Endothelial cell of umbilical vein (primary cell): Measurements from ENCODE around the gene ATP6V0A4. TPM values are rescaled to one million over a fixed set of nuclear protein-coding genes. Genes with fewer than 3 reads are reported as not detected.

Experiments used
- BruUV-seq: library from RNA; stranded (reverse); fragments of 400-500 nt; replicated peaks from 2 replicates; lab custom pipeline; 2021; lab: Mats Ljungman, UMichigan
- CTCF ChIA-PET: fragments of 300-600, 350-600 bp; sonication (Branson Sonifier 250); formaldehyde crosslinking; loops from one replicate; lab custom pipeline; 2021; ENCODE audit warnings: antibody characterized with exemption, inconsistent platforms; lab: Charles Lee
- POLR2A ChIA-PET: fragments of 300-600, 350-600 bp; sonication (Branson Sonifier 250); formaldehyde crosslinking; loops from one replicate; lab custom pipeline; 2021; ENCODE audit warnings: antibody characterized with exemption, inconsistent platforms; lab: Charles Lee
- DNase-seq: peaks from one replicate; pipeline ENCODE4 v3.0.0-alpha.2; 2011; ENCODE audit warnings: low read depth, low spot score
- FAIRE-seq: peaks from 2 replicates; lab custom pipeline; 2011; peaks lifted over from hg19 to GRCh38; lab: Jason Lieb, UNC
- H2AFZ ChIP-seq: 2 replicates; pipeline ENCODE4 v1.6.0; 2012; ENCODE audit warnings: low read depth, low read length, control low read depth, inconsistent platforms
- H3K27ac ChIP-seq: 2 replicates; pipeline ENCODE4 v1.5.1; 2011; ENCODE audit warnings: low read depth, mild to moderate bottlenecking, control low read depth, low read length, moderate library complexity; ENCODE audit not compliant: insufficient read depth
- H3K27me3 ChIP-seq, 2 experiments: 2 replicates each; pipeline versions ENCODE4 v1.6.0 to v1.6.1; 2011; ENCODE audit warnings: low read length in 2 of 2, mixed read lengths in 1 of 2; ENCODE audit not compliant: control insufficient read depth in 2 of 2, insufficient read depth in 2 of 2
- H3K36me3 ChIP-seq, 2 experiments: 2 replicates in 1 of 2; 3 replicates in 1 of 2; pipeline ENCODE4 v1.5.1; 2011; ENCODE audit warnings: low read length in 2 of 2, mild to moderate bottlenecking in 1 of 2, moderate library complexity in 1 of 2; ENCODE audit not compliant: control insufficient read depth in 2 of 2, insufficient read depth in 2 of 2; ENCODE audit errors: extremely low read depth in 1 of 2
- H3K4me1 ChIP-seq: 3 replicates; pipeline ENCODE4 v1.5.1; 2011; ENCODE audit warnings: mild to moderate bottlenecking, low read length; ENCODE audit not compliant: control insufficient read depth, insufficient read depth; ENCODE audit errors: extremely low read depth
- H3K4me2 ChIP-seq: 2 replicates; pipeline ENCODE4 v1.6.1; 2011; ENCODE audit warnings: low read length, control low read depth, mixed read lengths; ENCODE audit not compliant: insufficient read depth
- H3K4me3 ChIP-seq, 3 experiments: fragments of 200-600 bp in 1 of 3; sonication (generic), shearing (Covaris generic) in 1 of 3; replicated peaks in 1 of 3; 2 replicates each; pipeline ENCODE4 v1.5.1; 2011 to 2016; ENCODE audit warnings: control low read depth in 3 of 3, low read length in 3 of 3, mild to moderate bottlenecking in 2 of 3, inconsistent platforms in 1 of 3, low read depth in 1 of 3, moderate library complexity in 1 of 3; ENCODE audit not compliant: insufficient read depth in 1 of 3
- H3K79me2 ChIP-seq: 2 replicates; pipeline ENCODE4 v1.6.0; 2012; ENCODE audit warnings: low read length, inconsistent platforms; ENCODE audit not compliant: control insufficient read depth, insufficient read depth
- H3K9ac ChIP-seq: replicated peaks from 2 replicates; pipeline ENCODE3; 2011; ENCODE audit warnings: low read length, control low read depth; ENCODE audit not compliant: insufficient read depth; ENCODE audit errors: extremely low read depth
- H3K9me1 ChIP-seq: replicated peaks from 3 replicates; pipeline ENCODE4 v1.6.0; 2011; ENCODE audit warnings: mild to moderate bottlenecking, low read length; ENCODE audit not compliant: control insufficient read depth, insufficient read depth; ENCODE audit errors: extremely low read depth
- H3K9me3 ChIP-seq: replicated peaks from 2 replicates; pipeline ENCODE4 v1.5.1; 2012; ENCODE audit warnings: low read length, inconsistent platforms; ENCODE audit not compliant: control insufficient read depth, insufficient read depth
- H4K20me1 ChIP-seq: replicated peaks from 2 replicates; pipeline ENCODE3; 2011; ENCODE audit warnings: mild to moderate bottlenecking, low read length; ENCODE audit not compliant: control insufficient read depth, insufficient read depth; ENCODE audit errors: extremely low read depth
- CTCF ChIP-seq, 2 donors: IDR thresholded peaks; 1 replicate in 1 of 2; 2 replicates in 1 of 2; pipeline ENCODE4 v1.5.1; 2011; ENCODE audit warnings: low read length in 2 of 2, mild to moderate bottlenecking in 2 of 2, moderate library complexity in 2 of 2, control low read depth in 1 of 2, inconsistent platforms in 1 of 2, low read depth in 1 of 2; ENCODE audit not compliant: insufficient read depth in 1 of 2; ENCODE audit errors: extremely low read depth in 1 of 2
- EZH2 ChIP-seq: IDR thresholded peaks from 2 replicates; pipeline ENCODE4 v1.6.1; 2012; ENCODE audit warnings: borderline replicate concordance, low read depth, mild to moderate bottlenecking, moderate library complexity, low read length, inconsistent platforms; ENCODE audit not compliant: severe bottlenecking
- FOS ChIP-seq: IDR thresholded peaks from 2 replicates; pipeline ENCODE4 v1.6.1; 2011; ENCODE audit warnings: mild to moderate bottlenecking, low read length, moderate library complexity, borderline replicate concordance; ENCODE audit not compliant: insufficient read depth
- GATA2 ChIP-seq: IDR thresholded peaks from 2 replicates; pipeline ENCODE4 v1.7.0; 2011; ENCODE audit warnings: low read depth, mild to moderate bottlenecking, moderate library complexity, mixed read lengths, low read length; ENCODE audit not compliant: insufficient read length, insufficient read depth
- JUN ChIP-seq: IDR thresholded peaks from 2 replicates; pipeline ENCODE4 v1.6.1; 2011; ENCODE audit warnings: borderline replicate concordance, low read depth; ENCODE audit not compliant: insufficient read length, insufficient read depth
- MAX ChIP-seq: IDR thresholded peaks from 2 replicates; pipeline ENCODE4 v1.6.1; 2011; ENCODE audit not compliant: insufficient read depth, insufficient read length
- MYC ChIP-seq: IDR thresholded peaks from one replicate; pipeline ENCODE4 v1.6.1; 2011; ENCODE audit warnings: mild to moderate bottlenecking, low read depth, low read length
- POLR2A ChIP-seq: IDR thresholded peaks from 2 replicates; pipeline ENCODE4 v1.6.1; 2012; ENCODE audit warnings: low read depth, mild to moderate bottlenecking, control low read depth, low read length
- POLR2AphosphoS5 ChIP-seq: IDR thresholded peaks from 2 replicates; pipeline ENCODE4 v1.6.1; 2012; ENCODE audit warnings: low read depth, mild to moderate bottlenecking, control low read depth, low read length, moderate library complexity; ENCODE audit not compliant: insufficient read depth
- dilution Hi-C: fragments of 300-500 bp; cut with MboI; formaldehyde crosslinking; loops from one replicate; pipeline ENCODE4 v1.15.0; 2019; ENCODE audit warnings: low sequenced_read_pairs; ENCODE audit not compliant: extremely low pct_ligation_motif_present
- intact Hi-C: fragments of 100-400 bp; cut with micrococcal nuclease; formaldehyde crosslinking; loops from one replicate; pipeline ENCODE4 v1.10.0; 2022
- polyA plus RNA-seq, 4 experiments: library from polyadenylated mRNA; depleted of rRNA in 3 of 4; stranded (reverse) in 3 of 4; unstranded in 1 of 4; fragments of >200 nt; gene quantifications; 2 replicates each; pipeline versions ENCODE4 v1.2.1 to v1.2.3, GENCODE V29; 2011 to 2012; ENCODE audit warnings: missing spikeins in 1 of 4
- total RNA-seq: library from RNA; stranded (reverse); gene quantifications from 2 replicates; pipeline ENCODE4 v1.2.3, GENCODE V29; 2021

ATP6V0A4 gene
- total and polyA plus RNA-seq, 2 donors (not counting 3 experiments of a cell fraction or from before 2014, with no cell fraction given), result 0.07 to 0.24 TPM

GRCh38 chr7:138833596-138833995, 35.6 kb upstream of the ATP6V0A4 start:
- no peaks in the 10 kb centered on the region for H3K9me3 ChIP-seq
- POLR2A ChIA-PET, result no interaction called here
- H3K4me1 ChIP-seq, result peaks cover 10% of the 10 kb centered on the region
- no peaks in the 10 kb centered on the region for H4K20me1 ChIP-seq
- peaks cover 0 to 2% of the 10 kb centered on the region in 2 experiments for H3K36me3 ChIP-seq
- no peaks in the 10 kb centered on the region for H3K79me2 ChIP-seq
- CTCF ChIA-PET, result interaction anchor here (1.1 kb wide), 1 partner anchor 10 kb away, joined by 4 read pairs; no protein-coding TSS in a partner anchor
- H3K4me2 ChIP-seq, result no peak overlapping the region
- FAIRE-seq (no peak), DNase-seq (no peak)
- no peak for TF ChIP-seq CTCF (IDR thresholded peaks at IDR 0.05; ENCODE audit: extremely low read depth in 1 of 2, insufficient read depth in 1 of 2, low read depth in 1 of 2, low read length in 2 of 2)
- TF ChIP-seq FOS, result no peak
- TF ChIP-seq JUN, result no peak
- TF ChIP-seq POLR2A, result no peak
- no peak for TF ChIP-seq MYC
- TF ChIP-seq GATA2, result no peak
- BruUV-seq, result no TSS peak
- no peaks in the 10 kb centered on the region for H3K27me3 ChIP-seq
- intact Hi-C loops, result no loop called here
- H3K9me1 ChIP-seq, result no peaks in the 10 kb centered on the region
- no peak overlapping the region for H2AFZ ChIP-seq
- dilution Hi-C loops, result no loop called here
- H3K27ac ChIP-seq, result no peak overlapping the region
- H3K4me3 ChIP-seq, result no peak overlapping the region
- no peak overlapping the region for H3K9ac ChIP-seq

- Histone ChIP-seq H3K27ac (no peak overlapping the region), H4K20me1 (no peaks in the 10 kb centered on the region), H3K9ac (no peak overlapping the region), H3K27me3 (no peaks in the 10 kb centered on the region), H3K9me1 (no peaks in the 10 kb centered on the region), H2AFZ (no peak overlapping the region), H3K4me3 (no peak overlapping the region), H3K9me3 (no peaks in the 10 kb centered on the region), H3K79me2 (no peaks in the 10 kb centered on the region), H3K4me2 (no peak overlapping the region), H3K36me3 (peaks cover 0 to 2% of the 10 kb centered on the region in 2 experiments), H3K4me1 (peaks cover 8% of the 10 kb centered on the region)
- CTCF ChIA-PET, result no interaction called here
- POLR2A ChIA-PET, result no interaction called here
- FAIRE-seq (no peak), DNase-seq (no peak)
- no TSS peak for BruUV-seq
- dilution Hi-C loops, result no loop called here
- intact Hi-C loops, result no loop called here
- TF ChIP-seq JUN, result no peak
- TF ChIP-seq GATA2, result no peak
- TF ChIP-seq MAX, result no peak
- no peak for TF ChIP-seq EZH2
- TF ChIP-seq FOS, result no peak
- no peak for TF ChIP-seq POLR2A
- no peak for TF ChIP-seq CTCF (IDR thresholded peaks at IDR 0.05; ENCODE audit: extremely low read depth in 1 of 2, insufficient read depth in 1 of 2, low read depth in 1 of 2, low read length in 2 of 2)
- TF ChIP-seq MYC, result no peak
- TF ChIP-seq POLR2AphosphoS5, result no peak
Measured at GRCh38 chr7:138832966-138833365, 35.0 kb upstream of the ATP6V0A4 start.
